K562 (cell line): ENCODE measurements around the gene ACOT13. TPM values are rescaled to one million over a fixed set of nuclear protein-coding genes. Genes with fewer than 3 reads are reported as not detected.
A peak's percentile ranks its signal among the peaks of the same experiment; 100 is the strongest.

Experiments used
- ELF2 ChIP-seq: fragments of 250-450 bp; sonication (Bioruptor Pico); IDR thresholded peaks from 2 replicates; pipeline ENCODE4 v1.5.0; 2021; ENCODE audit warnings: mild to moderate bottlenecking
- L3MBTL2 ChIP-seq: fragments of 450-650 bp; IDR thresholded peaks from 2 replicates; pipeline ENCODE4 v1.6.1; 2016; ENCODE audit warnings: mild to moderate bottlenecking, moderate library complexity
- MAFF ChIP-seq: IDR thresholded peaks from 2 replicates; pipeline ENCODE4 v1.6.1; 2012; ENCODE audit warnings: low read length, improper control_type of control experiment
- NBN ChIP-seq: fragments of 450-650 bp; IDR thresholded peaks from 2 replicates; pipeline ENCODE4 v1.6.1; 2016; ENCODE audit warnings: low read depth, mild to moderate bottlenecking
- NFRKB ChIP-seq: fragments of 450-650 bp; IDR thresholded peaks from 2 replicates; pipeline ENCODE4 v1.6.1; 2016; ENCODE audit warnings: low read depth
- NONO ChIP-seq, 2 experiments: fragments of 200-400 bp in 1 of 2; fragments of 450-650 bp in 1 of 2; formaldehyde crosslinking in 1 of 2; IDR thresholded peaks; 2 replicates each; pipeline ENCODE4 v1.6.1; 2017; ENCODE audit warnings: low read depth in 2 of 2, mild to moderate bottlenecking in 2 of 2, moderate library complexity in 2 of 2, low read length in 1 of 2
- PML ChIP-seq: IDR thresholded peaks from 2 replicates; pipeline ENCODE4 v1.6.1; 2012; ENCODE audit warnings: low read length, inconsistent platforms
- SIN3B ChIP-seq: fragments of 450-650 bp; IDR thresholded peaks from 2 replicates; pipeline ENCODE4 v1.6.1; 2017; ENCODE audit warnings: low read depth, mild to moderate bottlenecking, moderate library complexity
- ZC3H8 ChIP-seq: fragments of 450-650 bp; IDR thresholded peaks from 2 replicates; pipeline ENCODE4 v1.6.1; 2017
- ZFP36 ChIP-seq: fragments of 150-350 bp; IDR thresholded peaks from 2 replicates; pipeline ENCODE4 v1.6.1; 2018; ENCODE audit warnings: low read length, low read depth; ENCODE audit not compliant: partially characterized antibody
- ZNF143 ChIP-seq: sonication (generic); formaldehyde crosslinking; IDR thresholded peaks from 2 replicates; pipeline ENCODE4 v1.9.0; 2022; ENCODE audit warnings: mild to moderate bottlenecking, missing genetic modification reagents
- ZNF212 ChIP-seq: fragments of 450-650 bp; formaldehyde crosslinking; IDR thresholded peaks from 2 replicates; pipeline ENCODE4 v1.4.0; 2020; ENCODE audit warnings: mild to moderate bottlenecking
- ZNF23 ChIP-seq: fragments of 250-450 bp; sonication (Bioruptor Pico); IDR thresholded peaks from 2 replicates; pipeline ENCODE4 v1.4.0; 2020; ENCODE audit warnings: mild to moderate bottlenecking
- ZNF318 ChIP-seq, 2 experiments: fragments of 450-650 bp; IDR thresholded peaks; 2 replicates each; pipeline ENCODE4 v1.6.1; 2016; ENCODE audit warnings: mild to moderate bottlenecking in 2 of 2, borderline replicate concordance in 1 of 2, low read depth in 1 of 2, moderate library complexity in 1 of 2
- ZNF41 ChIP-seq: fragments of 250-450 bp; sonication (Bioruptor Pico); conservative IDR thresholded peaks from 2 replicates; pipeline ENCODE4 v1.4.0; 2020; ENCODE audit warnings: mild to moderate bottlenecking
- polyA plus RNA-seq, 8 experiments: library from polyadenylated mRNA; depleted of rRNA in 4 of 8; stranded (reverse) in 5 of 8; unstranded in 3 of 8; fragments of >200 nt; fragmentation: Nextera tagmentation in 2 of 8; fragmentation: Illumina TruSeq in 1 of 8; extraction: Ambion mirVana in 2 of 8; extraction: Trizol in 1 of 8; gene quantifications; 2 replicates each; pipeline versions ENCODE4 v1.2.1 to v1.2.3, GENCODE V29; 2011 to 2014; ENCODE audit warnings: inconsistent platforms in 1 of 8, missing spikeins in 1 of 8
- total RNA-seq, 7 experiments: library from RNA; depleted of rRNA in 6 of 7; stranded (reverse); fragments of >200 nt in 6 of 7; fragmentation: Illumina TruSeq in 2 of 7; extraction: Trizol in 2 of 7; gene quantifications; 2 replicates each; pipeline versions ENCODE4 v1.2.1 to v1.2.3, GENCODE V29; 2011 to 2021; ENCODE audit warnings: low replicate concordance in 1 of 7
- TF ChIP-seq, protein P1 (sequence below), 2 experiments: fragments of 150-350 bp in 1 of 2; IDR thresholded peaks; 2 replicates each; pipeline ENCODE4 v1.6.1; 2012 to 2016; ENCODE audit warnings: low read depth in 2 of 2, low read length in 2 of 2, mild to moderate bottlenecking in 1 of 2, moderate library complexity in 1 of 2

The ACOT13 gene
- total and polyA plus RNA-seq, 9 of the 15 experiments (the other 6 are each of a cell fraction or from before 2014, with no cell fraction given) = 14.1 to 129 (median 65.7) TPM

- TF ChIP-seq, protein P1, sequence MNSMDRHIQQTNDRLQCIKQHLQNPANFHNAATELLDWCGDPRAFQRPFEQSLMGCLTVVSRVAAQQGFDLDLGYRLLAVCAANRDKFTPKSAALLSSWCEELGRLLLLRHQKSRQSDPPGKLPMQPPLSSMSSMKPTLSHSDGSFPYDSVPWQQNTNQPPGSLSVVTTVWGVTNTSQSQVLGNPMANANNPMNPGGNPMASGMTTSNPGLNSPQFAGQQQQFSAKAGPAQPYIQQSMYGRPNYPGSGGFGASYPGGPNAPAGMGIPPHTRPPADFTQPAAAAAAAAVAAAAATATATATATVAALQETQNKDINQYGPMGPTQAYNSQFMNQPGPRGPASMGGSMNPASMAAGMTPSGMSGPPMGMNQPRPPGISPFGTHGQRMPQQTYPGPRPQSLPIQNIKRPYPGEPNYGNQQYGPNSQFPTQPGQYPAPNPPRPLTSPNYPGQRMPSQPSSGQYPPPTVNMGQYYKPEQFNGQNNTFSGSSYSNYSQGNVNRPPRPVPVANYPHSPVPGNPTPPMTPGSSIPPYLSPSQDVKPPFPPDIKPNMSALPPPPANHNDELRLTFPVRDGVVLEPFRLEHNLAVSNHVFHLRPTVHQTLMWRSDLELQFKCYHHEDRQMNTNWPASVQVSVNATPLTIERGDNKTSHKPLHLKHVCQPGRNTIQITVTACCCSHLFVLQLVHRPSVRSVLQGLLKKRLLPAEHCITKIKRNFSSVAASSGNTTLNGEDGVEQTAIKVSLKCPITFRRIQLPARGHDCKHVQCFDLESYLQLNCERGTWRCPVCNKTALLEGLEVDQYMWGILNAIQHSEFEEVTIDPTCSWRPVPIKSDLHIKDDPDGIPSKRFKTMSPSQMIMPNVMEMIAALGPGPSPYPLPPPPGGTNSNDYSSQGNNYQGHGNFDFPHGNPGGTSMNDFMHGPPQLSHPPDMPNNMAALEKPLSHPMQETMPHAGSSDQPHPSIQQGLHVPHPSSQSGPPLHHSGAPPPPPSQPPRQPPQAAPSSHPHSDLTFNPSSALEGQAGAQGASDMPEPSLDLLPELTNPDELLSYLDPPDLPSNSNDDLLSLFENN (IDR thresholded peaks at IDR 0.05; ENCODE audit: low read depth in 2 of 2, low read length in 2 of 2) = no peak
- TF ChIP-seq ZFP36 (no peak), NFRKB (no peak), NBN (no peak), ZNF212 (CRISPR knock-in tag) (no peak), PML (peak; percentile 69; the same call in 1 of the 2 replicates), ZNF23 (CRISPR knock-in tag) (no peak), ZC3H8 (no peak), NONO (IDR thresholded peaks at IDR 0.05; ENCODE audit: low read depth in 2 of 2, low read length in 1 of 2) (no peak), ZNF41 (CRISPR knock-in tag) (no peak), ZNF143 (no peak), L3MBTL2 (no peak), ZNF318 (IDR thresholded peaks at IDR 0.05; ENCODE audit: borderline replicate concordance in 1 of 2, low read depth in 1 of 2) (no peak), ELF2 (CRISPR knock-in tag) (0 out of 2 replicates have a peak, but pooled peaks have one; percentile 53), MAFF (no peak), SIN3B (no peak)
These were observed 42.3 kb downstream of the ACOT13 start (continued) for GRCh38 chr6:24709014-24709711.
